ENCODE measurements around the gene LSP1. TPM values are rescaled to one million over a fixed set of nuclear protein-coding genes. Genes with fewer than 3 reads are reported as not detected.

LSP1 gene
- total and polyA plus RNA-seq, 2 of the 8 experiments (the other 6 are each of a cell fraction or from before 2014, with no cell fraction given) = 0.03 TPM; not detected in 1

GRCh38 chr11:1896923-1897322, 44.0 kb downstream of the LSP1 start:
- Histone ChIP-seq H3K36me3 (ENCODE audit: control insufficient read depth in 2 of 4, insufficient read depth in 4 of 4, low read length in 3 of 4) (no peaks in the 10 kb centered on the region), H3K4me1 (replicated peaks in 1 of 4; ENCODE audit: control insufficient read depth in 3 of 4, insufficient read depth in 4 of 4, low read length in 3 of 4) (no peaks in the 10 kb centered on the region), H3K23ac (ENCODE audit: insufficient read length) (no peak overlapping the region), H3K79me2 (ENCODE audit: control insufficient read depth in 1 of 2, insufficient read depth in 2 of 2, low read length in 2 of 2) (no peaks in the 10 kb centered on the region), H3K79me1 (ENCODE audit: low read depth, low read length) (no peaks in the 10 kb centered on the region), H2BK5ac (ENCODE audit: low read depth, low read length) (no peak overlapping the region), H3K9ac (replicated peaks in 1 of 4; ENCODE audit: extremely low read depth in 1 of 4, low read depth in 3 of 4, low read length in 3 of 4) (no peak overlapping the region), H3K27ac (ENCODE audit: low read depth, low read length) (no peak overlapping the region), H3K27me3 (replicated peaks in 1 of 4; ENCODE audit: control insufficient read depth in 3 of 4, extremely low read depth in 1 of 4, insufficient read depth in 3 of 4, low read length in 3 of 4) (no peaks in the 10 kb centered on the region; a peak in 1 of 7 replicates), H3K9me3 (ENCODE audit: insufficient read depth in 2 of 2, low read depth in 1 of 2, low read length in 1 of 2) (no peaks in the 10 kb centered on the region), H2BK20ac (ENCODE audit: low read length) (no peak overlapping the region), H3K4me3 (ENCODE audit: extremely low read depth in 1 of 4, insufficient read depth in 2 of 4, low read depth in 3 of 4, low read length in 4 of 4) (no peak overlapping the region), H3K23me2 (ENCODE audit: low read depth, low read length) (peaks cover 15% of the 10 kb centered on the region; the same call in 1 of the 2 replicates), H3K4me2 (ENCODE audit: insufficient read depth in 1 of 2, low read depth in 2 of 2, low read length in 2 of 2) (no peak overlapping the region), H2BK15ac (ENCODE audit: low read length) (no peak overlapping the region), H4K8ac (ENCODE audit: extremely low read depth, insufficient read depth, low read length) (no peak overlapping the region), H3K56ac (replicated peaks; ENCODE audit: insufficient read length, low read depth, low read length) (no peak overlapping the region), H2AFZ (ENCODE audit: low read length) (no peak overlapping the region), H3K14ac (ENCODE audit: insufficient read length) (no peak overlapping the region), H4K5ac (ENCODE audit: insufficient read length, low read depth, low read length) (no peak overlapping the region), H4K20me1 (replicated peaks in 1 of 2; ENCODE audit: control insufficient read depth in 1 of 2, insufficient read depth in 2 of 2, low read length in 2 of 2) (peaks cover 0 to 4% of the 10 kb centered on the region in 2 experiments), H4K91ac (replicated peaks; ENCODE audit: insufficient read length, low read length) (no peak overlapping the region), H2BK12ac (ENCODE audit: low read depth, low read length) (no peak overlapping the region), H3K4ac (replicated peaks; ENCODE audit: insufficient read length, low read depth, low read length) (no peak overlapping the region), H3K18ac (ENCODE audit: extremely low read depth, low read length) (no peak overlapping the region), H2BK120ac (replicated peaks; ENCODE audit: low read depth, low read length) (no peak overlapping the region), H2AK5ac (ENCODE audit: low read depth, low read length) (no peak overlapping the region)
- FAIRE-seq = no peak
- CTCF ChIA-PET (ENCODE audit: partially characterized antibody) = interaction anchor here (0.8 to 3.4 kb wide), 6 partner anchors 10 to 259 kb away, joined by 3 to 10 read pairs (median 6); no protein-coding TSS in a partner anchor
- POLR2A ChIA-PET (ENCODE audit: partially characterized antibody) = interaction anchor here (0.5 to 0.7 kb wide), 2 partner anchors 278 to 756 kb away, joined by 3 to 4 read pairs; no protein-coding TSS in a partner anchor
- whole genome bisulfite sequencing, 2 experiments (ENCODE audit: extremely low coverage in 1 of 2, insufficient coverage in 1 of 2, insufficient read length in 1 of 2, insufficient replicate concordance in 2 of 2, low coverage in 1 of 2, low lambda C conversion rate in 2 of 2, missing lambda C conversion rate in 1 of 2) = 92% methylated on average over 12 of the region's 12 CpGs; no CpG with 5 or more reads in 1 of the 2 experiments
- no peak for DNase-seq (ENCODE audit: low read depth in 1 of 2, low spot score in 2 of 2)
- TF ChIP-seq SIX5 (IDR thresholded peaks at IDR 0.05; ENCODE audit: low read depth, low read length) = no peak
- TF ChIP-seq RAD21 (IDR thresholded peaks at IDR 0.05 in 1 of 2, conservative IDR thresholded peaks at IDR 0.05 in 1 of 2; ENCODE audit: low read depth in 2 of 2, low read length in 2 of 2) = no peak
- TF ChIP-seq CTBP2 (IDR thresholded peaks at IDR 0.05; ENCODE audit: borderline replicate concordance, insufficient read depth, insufficient read length, low read length) = no peak
- TF ChIP-seq HDAC2 (IDR thresholded peaks at IDR 0.05; ENCODE audit: borderline replicate concordance in 1 of 2, low read depth in 2 of 2, low read length in 2 of 2) = no peak
- TF ChIP-seq RBBP5 (IDR thresholded peaks at IDR 0.05; ENCODE audit: borderline replicate concordance, low read depth, low read length) = no peak
- no peak for TF ChIP-seq SRF (IDR thresholded peaks at IDR 0.05; ENCODE audit: low read depth, low read length)
- TF ChIP-seq GTF2F1 (IDR thresholded peaks at IDR 0.05; ENCODE audit: borderline replicate concordance, low read depth, low read length) = no peak
- no peak for TF ChIP-seq SP1 (IDR thresholded peaks at IDR 0.05; ENCODE audit: low read depth, low read length)

Measured in H1 (cell line).